Prostate gland (tissue), 2 donors: ENCODE data around the gene WNT11. TPM values are rescaled to one million over a fixed set of nuclear protein-coding genes. Genes with fewer than 3 reads are reported as not detected.

Experiments
- DNase-seq: peaks from one replicate; pipeline ENCODE4 v3.0.0-alpha.2; 2019; ENCODE audit warnings: low spot score
- H3K27ac ChIP-seq, 2 donors: fragments of 200-600 bp; sonication (generic); 2 replicates each; pipeline ENCODE4 v1.5.1; 2017 to 2019
- H3K27me3 ChIP-seq: fragments of 200-600 bp; sonication (generic); replicated peaks from 2 replicates; pipeline ENCODE4 v1.5.1; 2019; ENCODE audit not compliant: insufficient read depth
- H3K36me3 ChIP-seq, 2 donors: fragments of 200-600 bp; sonication (generic); 1 replicate in 1 of 2; 2 replicates in 1 of 2; pipeline versions ENCODE4 v1.5.1 to v1.8.1; 2017 to 2019
- H3K4me1 ChIP-seq: fragments of 200-600 bp; sonication (generic); replicated peaks from 2 replicates; pipeline ENCODE4 v1.5.1; 2019
- H3K4me3 ChIP-seq, 2 donors: fragments of 200-600 bp; sonication (generic); 2 replicates each; pipeline ENCODE4 v1.5.1; 2017 to 2019
- H3K9me3 ChIP-seq: fragments of 200-600 bp; sonication (generic); 2 replicates; pipeline ENCODE4 v1.5.1; 2017
- CTCF ChIP-seq, 4 experiments: fragments of 200-600 bp in 2 of 4; fragments of 450-650 bp in 2 of 4; sonication (generic) in 2 of 4; IDR thresholded peaks; 1 replicate in 3 of 4; 2 replicates in 1 of 4; pipeline ENCODE4 v1.5.1; 2016 to 2019; ENCODE audit warnings: antibody characterized with exemption in 4 of 4, mild to moderate bottlenecking in 2 of 4, moderate library complexity in 2 of 4
- POLR2A ChIP-seq: fragments of 450-650 bp; IDR thresholded peaks from one replicate; pipeline ENCODE4 v1.6.1; 2016; ENCODE audit warnings: antibody characterized with exemption, mild to moderate bottlenecking
- POLR2AphosphoS5 ChIP-seq: sonication (generic); formaldehyde crosslinking; IDR thresholded peaks from one replicate; pipeline ENCODE4 v1.6.1; 2017; ENCODE audit warnings: antibody characterized with exemption
- WGBS: methylation state at CpG from one replicate; pipeline ENCODE4 v1.1.5; 2018; 5-methylcytosine and 5-hydroxymethylcytosine counted together
- intact Hi-C: fragments of 100-400 bp; cut with DNase I; formaldehyde crosslinking; loops from one replicate; pipeline ENCODE4 v1.14.2; 2022
- total RNA-seq, 2 donors: library from RNA; depleted of rRNA; stranded (reverse); fragments of >200 nt; gene quantifications; one replicate each; pipeline ENCODE4 v1.1.0, GENCODE V29; 2016

WNT11 gene
- total RNA-seq, 2 donors from 2014 or later, result 4.1 to 9.3 TPM

- Histone ChIP-seq H3K4me3 (no peak overlapping the region), H3K27ac (no peak overlapping the region), H3K9me3 (no peaks in the 10 kb centered on the region), H3K4me1 (no peaks in the 10 kb centered on the region), H3K36me3 (no peaks in the 10 kb centered on the region), H3K27me3 (no peaks in the 10 kb centered on the region)
- no peak for TF ChIP-seq CTCF (IDR thresholded peaks at IDR 0.05)
- no peak for TF ChIP-seq POLR2AphosphoS5
- no peak for TF ChIP-seq POLR2A
- WGBS, result 63% methylated on average over 10 of the region's 10 CpGs
- intact Hi-C loops, result loop anchor here (10.0 kb wide), 2 partner anchors 213 to 427 kb away; partner anchors contain the start of gene EMSY
- no peak for DNase-seq
These were observed 25.8 kb upstream of the WNT11 start for GRCh38 chr11:76232026-76232665.

GRCh38 chr11:76231121-76231738 is 24.9 kb upstream of the WNT11 start:
- 85% methylated on average over 6 of the region's 6 CpGs for WGBS
- Histone ChIP-seq H3K4me3 (no peak overlapping the region), H3K27ac (no peak overlapping the region), H3K27me3 (no peaks in the 10 kb centered on the region), H3K36me3 (no peaks in the 10 kb centered on the region), H3K9me3 (no peaks in the 10 kb centered on the region), H3K4me1 (no peaks in the 10 kb centered on the region)
- no peak for TF ChIP-seq CTCF (IDR thresholded peaks at IDR 0.05)
- TF ChIP-seq POLR2AphosphoS5, result no peak
- no peak for TF ChIP-seq POLR2A
- intact Hi-C loops, result loop anchor here (10.0 kb wide), 2 partner anchors 214 to 426 kb away; partner anchors contain the start of gene EMSY
- DNase-seq, result no peak

- intact Hi-C loops, result loop anchor here (10.0 kb wide), 2 partner anchors 214 to 426 kb away; partner anchors contain the start of gene EMSY
- no peak for TF ChIP-seq CTCF (IDR thresholded peaks at IDR 0.05)
- TF ChIP-seq POLR2A, result no peak
- TF ChIP-seq POLR2AphosphoS5, result no peak
- WGBS, result 81% methylated on average over 6 of the region's 8 CpGs
- Histone ChIP-seq H3K4me3 (no peak overlapping the region), H3K27ac (no peak overlapping the region), H3K9me3 (no peaks in the 10 kb centered on the region), H3K27me3 (no peaks in the 10 kb centered on the region), H3K36me3 (no peaks in the 10 kb centered on the region), H3K4me1 (no peaks in the 10 kb centered on the region)
- DNase-seq, result no peak
These were observed 24.1 kb upstream of the WNT11 start for GRCh38 chr11:76230392-76230791.

- intact Hi-C loops, result loop anchor here (10.0 kb wide), 2 partner anchors 215 to 425 kb away; partner anchors contain the start of gene EMSY
- Histone ChIP-seq H3K27ac (no peak overlapping the region), H3K27me3 (no peaks in the 10 kb centered on the region), H3K4me1 (no peaks in the 10 kb centered on the region), H3K4me3 (no peak overlapping the region), H3K36me3 (no peaks in the 10 kb centered on the region), H3K9me3 (no peaks in the 10 kb centered on the region)
- DNase-seq, result no peak
- WGBS, result 87% methylated on average over 8 of the region's 8 CpGs
- TF ChIP-seq CTCF (IDR thresholded peaks at IDR 0.05) (no peak), POLR2A (no peak), POLR2AphosphoS5 (no peak)
These were observed 23.5 kb upstream of the WNT11 start for GRCh38 chr11:76229690-76230240.
